ENCODE data around the gene AGFG1. TPM values are rescaled to one million over a fixed set of nuclear protein-coding genes. Genes with fewer than 3 reads are reported as not detected.

Gene AGFG1
- total RNA-seq, 1 donor from 2014 or later, result 84.1 TPM

GRCh38 chr2:227486688-227487087, 14.7 kb downstream of the AGFG1 start:
- Histone ChIP-seq H3K36me3 (ENCODE audit: insufficient read depth, low read length) (peaks cover under 1% of the 10 kb centered on the region), H3K4me2 (ENCODE audit: low read length) (no peak overlapping the region), H3K9me3 (ENCODE audit: insufficient read depth, low read depth, low read length) (no peaks in the 10 kb centered on the region), H4K20me1 (ENCODE audit: insufficient read depth, low read length) (peaks cover 89% of the 10 kb centered on the region), H3K27ac (ENCODE audit: low read depth, low read length) (no peak overlapping the region), H3K27me3 (ENCODE audit: insufficient read depth, low read length) (no peaks in the 10 kb centered on the region), H2AFZ (ENCODE audit: low read depth, low read length) (no peak overlapping the region), H3K4me1 (ENCODE audit: insufficient read depth, low read length) (no peaks in the 10 kb centered on the region), H3K9ac (ENCODE audit: low read length) (no peak overlapping the region), H3K4me3 (ENCODE audit: insufficient read depth, low read depth, low read length) (no peak overlapping the region), H3K79me2 (ENCODE audit: insufficient read depth, low read length) (peaks cover 99% of the 10 kb centered on the region)
- no peak overlapping the region for H3K4me3 Mint-ChIP-seq (ENCODE audit: unreplicated experiment)
- no peak for DNase-seq (ENCODE audit: low read depth)
- peaks cover 12% of the 10 kb centered on the region for H3K4me1 Mint-ChIP-seq (ENCODE audit: low read depth, unreplicated experiment)
- no peak overlapping the region for H3K27ac Mint-ChIP-seq (ENCODE audit: unreplicated experiment)
- H3K36me3 Mint-ChIP-seq (ENCODE audit: low read depth, unreplicated experiment), result no peaks in the 10 kb centered on the region
- TF ChIP-seq EZH2 (IDR thresholded peaks at IDR 0.05; ENCODE audit: insufficient read depth, low read length) (no peak), CTCF (IDR thresholded peaks at IDR 0.05; ENCODE audit: insufficient read depth, low read depth, low read length) (no peak)
- H3K9me3 Mint-ChIP-seq (ENCODE audit: unreplicated experiment), result no peaks in the 10 kb centered on the region
- H3K27me3 Mint-ChIP-seq (ENCODE audit: low read depth, unreplicated experiment), result no peaks in the 10 kb centered on the region
- FAIRE-seq, result no peak

GRCh38 chr2:227488045-227488444, 16.1 kb downstream of the AGFG1 start:
- Mint-ChIP-seq H3K36me3 (ENCODE audit: low read depth, unreplicated experiment) (no peaks in the 10 kb centered on the region), H3K27me3 (ENCODE audit: low read depth, unreplicated experiment) (no peaks in the 10 kb centered on the region), H3K4me1 (ENCODE audit: low read depth, unreplicated experiment) (peaks cover 7% of the 10 kb centered on the region), H3K9me3 (ENCODE audit: unreplicated experiment) (no peaks in the 10 kb centered on the region), H3K4me3 (ENCODE audit: unreplicated experiment) (no peak overlapping the region), H3K27ac (ENCODE audit: unreplicated experiment) (no peak overlapping the region)
- H3K4me2 ChIP-seq (ENCODE audit: low read length), result no peak overlapping the region
- no peak overlapping the region for H2AFZ ChIP-seq (ENCODE audit: low read depth, low read length)
- H3K9me3 ChIP-seq (ENCODE audit: insufficient read depth, low read depth, low read length), result no peaks in the 10 kb centered on the region
- H3K9ac ChIP-seq (ENCODE audit: low read length), result no peak overlapping the region
- H3K27me3 ChIP-seq (ENCODE audit: insufficient read depth, low read length), result no peaks in the 10 kb centered on the region
- no peak overlapping the region for H3K4me3 ChIP-seq (ENCODE audit: insufficient read depth, low read depth, low read length)
- no peak overlapping the region for H3K27ac ChIP-seq (ENCODE audit: low read depth, low read length)
- peaks cover 3% of the 10 kb centered on the region for H3K36me3 ChIP-seq (ENCODE audit: insufficient read depth, low read length)
- DNase-seq (ENCODE audit: low read depth), result no peak
- peaks cover 99% of the 10 kb centered on the region for H3K79me2 ChIP-seq (ENCODE audit: insufficient read depth, low read length)
- no peaks in the 10 kb centered on the region for H3K4me1 ChIP-seq (ENCODE audit: insufficient read depth, low read length)
- no peak for FAIRE-seq
- peaks cover 83% of the 10 kb centered on the region for H4K20me1 ChIP-seq (ENCODE audit: insufficient read depth, low read length)
- no peak for TF ChIP-seq CTCF (IDR thresholded peaks at IDR 0.05; ENCODE audit: insufficient read depth, low read depth, low read length)
- TF ChIP-seq EZH2 (IDR thresholded peaks at IDR 0.05; ENCODE audit: insufficient read depth, low read length), result no peak

GRCh38 chr2:227491386-227491785, 19.4 kb downstream of the AGFG1 start:
- no peaks in the 10 kb centered on the region for H3K27me3 Mint-ChIP-seq (ENCODE audit: low read depth, unreplicated experiment)
- H3K27me3 ChIP-seq (ENCODE audit: insufficient read depth, low read length), result no peaks in the 10 kb centered on the region
- FAIRE-seq, result no peak
- H3K4me2 ChIP-seq (ENCODE audit: low read length), result no peak overlapping the region
- no peaks in the 10 kb centered on the region for H3K9me3 Mint-ChIP-seq (ENCODE audit: unreplicated experiment)
- H3K4me1 ChIP-seq (ENCODE audit: insufficient read depth, low read length), result no peaks in the 10 kb centered on the region
- H3K4me3 Mint-ChIP-seq (ENCODE audit: unreplicated experiment), result no peak overlapping the region
- peaks cover 3% of the 10 kb centered on the region for H3K36me3 ChIP-seq (ENCODE audit: insufficient read depth, low read length)
- no peaks in the 10 kb centered on the region for H3K36me3 Mint-ChIP-seq (ENCODE audit: low read depth, unreplicated experiment)
- peaks cover 68% of the 10 kb centered on the region for H4K20me1 ChIP-seq (ENCODE audit: insufficient read depth, low read length)
- peaks cover 2% of the 10 kb centered on the region for H3K4me1 Mint-ChIP-seq (ENCODE audit: low read depth, unreplicated experiment)
- H3K27ac ChIP-seq (ENCODE audit: low read depth, low read length), result no peak overlapping the region
- peaks cover 99% of the 10 kb centered on the region for H3K79me2 ChIP-seq (ENCODE audit: insufficient read depth, low read length)
- H3K4me3 ChIP-seq (ENCODE audit: insufficient read depth, low read depth, low read length), result no peak overlapping the region
- H3K27ac Mint-ChIP-seq (ENCODE audit: unreplicated experiment), result no peak overlapping the region
- H3K9me3 ChIP-seq (ENCODE audit: insufficient read depth, low read depth, low read length), result no peaks in the 10 kb centered on the region
- no peak overlapping the region for H3K9ac ChIP-seq (ENCODE audit: low read length)
- no peak for DNase-seq (ENCODE audit: low read depth)
- no peak for TF ChIP-seq CTCF (IDR thresholded peaks at IDR 0.05; ENCODE audit: insufficient read depth, low read depth, low read length)
- no peak for TF ChIP-seq EZH2 (IDR thresholded peaks at IDR 0.05; ENCODE audit: insufficient read depth, low read length)
- no peak overlapping the region for H2AFZ ChIP-seq (ENCODE audit: low read depth, low read length)

Measured in astrocyte (in vitro differentiated cells and primary cell).